ENCODE data around the gene PTPRG. TPM values are rescaled to one million over a fixed set of nuclear protein-coding genes. Genes with fewer than 3 reads are reported as not detected.
A peak's percentile ranks its signal among the peaks of the same experiment; 100 is the strongest.

Gene PTPRG
- total and polyA plus RNA-seq, 2 experiments from 2014 or later, result 24.4 to 131 TPM

DNA sequence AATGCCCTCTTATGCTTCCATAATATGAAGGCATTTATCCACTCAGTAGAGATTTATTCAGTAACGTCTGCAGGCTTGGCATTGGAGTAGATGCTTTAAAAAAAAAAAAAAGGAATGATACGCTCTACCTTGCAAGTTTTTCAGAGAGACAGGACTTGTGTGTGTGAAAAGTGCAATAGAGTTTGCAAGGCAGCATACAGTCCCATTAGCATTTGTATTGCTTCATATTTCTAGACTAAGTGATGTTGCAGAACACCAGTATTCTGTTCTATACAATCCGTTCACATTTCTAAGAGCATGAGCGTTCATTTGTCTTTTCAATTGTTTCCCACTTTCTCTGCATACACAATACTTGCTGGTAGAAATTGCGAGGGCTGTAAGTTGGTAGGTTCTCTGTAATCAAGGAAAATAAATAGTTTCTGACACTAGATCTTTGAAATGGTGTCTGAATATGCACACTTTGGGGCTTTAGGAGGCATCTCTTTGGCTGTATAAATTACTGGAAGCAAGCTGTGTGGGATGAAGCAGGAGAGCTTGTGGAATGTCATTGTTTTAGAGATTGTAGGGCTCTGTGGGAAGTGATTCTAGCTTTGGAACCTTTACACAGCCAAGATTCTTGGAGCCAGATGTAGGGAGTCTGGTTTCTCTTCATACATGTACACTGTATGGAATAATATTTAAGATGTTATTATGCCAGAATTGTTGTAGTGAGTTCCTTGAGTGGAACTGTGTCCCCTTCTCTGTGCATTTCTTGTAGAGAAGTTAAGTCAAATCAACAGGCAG is 549.3 kb downstream of the PTPRG start:
- Histone ChIP-seq H3K4me2 (no peak overlapping the region), H3K79me2 (replicated peaks; ENCODE audit: insufficient read depth) (peaks cover 16% of the 10 kb centered on the region; the same call in 1 of the 2 replicates), H2AFZ (no peak overlapping the region), H3K9me2 (ENCODE audit: insufficient read depth) (no peaks in the 10 kb centered on the region), H3K27ac (ENCODE audit: low read depth) (peak overlapping the region; percentile 15; the same call in 1 of the 2 replicates), H3K36me3 (ENCODE audit: insufficient read depth) (no peaks in the 10 kb centered on the region), H4K20me1 (replicated peaks; ENCODE audit: insufficient read depth) (peaks cover 7% of the 10 kb centered on the region), H3K27me3 (ENCODE audit: insufficient read depth) (no peaks in the 10 kb centered on the region), H3K4me3 (no peak overlapping the region), H3F3A (replicated peaks; ENCODE audit: low read depth) (no peaks in the 10 kb centered on the region), H3K4me1 (ENCODE audit: insufficient read depth) (no peaks in the 10 kb centered on the region)
- H3K4me3 Mint-ChIP-seq, result no peak overlapping the region
- peaks cover 18% of the 10 kb centered on the region for H3K4me1 Mint-ChIP-seq
- no peak overlapping the region; the same call in 1 of the 2 replicates for H3K27ac Mint-ChIP-seq
- peaks cover 23% of the 10 kb centered on the region for H3K36me3 Mint-ChIP-seq (ENCODE audit: low read depth)
- peaks cover 11% of the 10 kb centered on the region for H3K9me3 Mint-ChIP-seq
- TF ChIP-seq ZNF462 (CRISPR knock-in tag; IDR thresholded peaks at IDR 0.05), result no peak
- no peak for TF ChIP-seq CTCF (conservative IDR thresholded peaks at IDR 0.05; ENCODE audit: low read depth in 2 of 2)
- no peak for TF ChIP-seq STAT1 (IDR thresholded peaks at IDR 0.05; ENCODE audit: unreplicated experiment)
- TF ChIP-seq REST (IDR thresholded peaks at IDR 0.05; ENCODE audit: unreplicated experiment), result no peak
- no peak for TF ChIP-seq POLR2AphosphoS5 (IDR thresholded peaks at IDR 0.05; ENCODE audit: low read depth)
- no peak for TF ChIP-seq ZNF114 (CRISPR knock-in tag; IDR thresholded peaks at IDR 0.05)
- TF ChIP-seq CREB1 (CRISPR knock-in tag; IDR thresholded peaks at IDR 0.05; ENCODE audit: low read depth), result no peak
- TF ChIP-seq EZH2phosphoT487 (IDR thresholded peaks at IDR 0.05; ENCODE audit: unreplicated experiment), result no peak
- no peak for TF ChIP-seq EZH2 (IDR thresholded peaks at IDR 0.05; ENCODE audit: low read depth, unreplicated experiment)
- no peak for TF ChIP-seq NANOG (IDR thresholded peaks at IDR 0.05; ENCODE audit: borderline replicate concordance)
- TF ChIP-seq, protein P1, sequence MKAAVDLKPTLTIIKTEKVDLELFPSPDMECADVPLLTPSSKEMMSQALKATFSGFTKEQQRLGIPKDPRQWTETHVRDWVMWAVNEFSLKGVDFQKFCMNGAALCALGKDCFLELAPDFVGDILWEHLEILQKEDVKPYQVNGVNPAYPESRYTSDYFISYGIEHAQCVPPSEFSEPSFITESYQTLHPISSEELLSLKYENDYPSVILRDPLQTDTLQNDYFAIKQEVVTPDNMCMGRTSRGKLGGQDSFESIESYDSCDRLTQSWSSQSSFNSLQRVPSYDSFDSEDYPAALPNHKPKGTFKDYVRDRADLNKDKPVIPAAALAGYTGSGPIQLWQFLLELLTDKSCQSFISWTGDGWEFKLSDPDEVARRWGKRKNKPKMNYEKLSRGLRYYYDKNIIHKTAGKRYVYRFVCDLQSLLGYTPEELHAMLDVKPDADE (IDR thresholded peaks at IDR 0.05), result no peak
- TF ChIP-seq JUNB (IDR thresholded peaks at IDR 0.05; ENCODE audit: unreplicated experiment), result no peak
- TF ChIP-seq ZNF331 (CRISPR knock-in tag; IDR thresholded peaks at IDR 0.05; ENCODE audit: low read depth), result no peak
- peaks cover 10% of the 10 kb centered on the region for H3K27me3 Mint-ChIP-seq (ENCODE audit: insufficient read depth, low read depth, poor library complexity)
- no peak for DNase-seq (ENCODE audit: low spot score)
- ATAC-seq, result peak; percentile 28; the same call in 1 of the 3 replicates

All from GM23338 (cell line).